BE2C (cell line): ENCODE data around the gene CDK6.

ENCODE experiments used
- DNase-seq: peaks from one replicate; pipeline ENCODE4 v3.0.0-alpha.2; 2020
- H3K27me3 ChIP-seq: fragments of 250-450 bp; sonication (Bioruptor Pico); 2 replicates; pipeline ENCODE4 v1.5.1; 2020; ENCODE audit warnings: mild to moderate bottlenecking
- H3K36me3 ChIP-seq: fragments of 250-450 bp; sonication (Bioruptor Pico); 2 replicates; pipeline ENCODE4 v1.5.1; 2020; ENCODE audit warnings: mild to moderate bottlenecking
- H3K4me1 ChIP-seq: fragments of 250-450 bp; sonication (Bioruptor Pico); 2 replicates; pipeline ENCODE4 v1.5.1; 2020
- H3K4me3 ChIP-seq: 2 replicates; pipeline ENCODE4 v1.5.1; 2011; ENCODE audit warnings: low read depth, low read length
- H3K9me3 ChIP-seq: fragments of 250-450 bp; sonication (Bioruptor Pico); 2 replicates; pipeline ENCODE4 v1.5.1; 2020
- CTCF ChIP-seq: IDR thresholded peaks from 2 replicates; pipeline ENCODE4 v1.5.1; 2012; ENCODE audit warnings: mild to moderate bottlenecking, low read depth, low read length

Gene CDK6

GRCh38 chr7:92843781-92844180 is 7.4 kb upstream of the CDK6 start:
- H3K4me1 ChIP-seq = no peaks in the 10 kb centered on the region
- peaks cover 83% of the 10 kb centered on the region for H3K27me3 ChIP-seq
- no peaks in the 10 kb centered on the region for H3K36me3 ChIP-seq
- no peak for TF ChIP-seq CTCF
- DNase-seq = no peak
- no peaks in the 10 kb centered on the region for H3K9me3 ChIP-seq
- H3K4me3 ChIP-seq = no peak overlapping the region

GRCh38 chr7:92843034-92843760 is 6.8 kb upstream of the CDK6 start:
- no peak overlapping the region for H3K4me3 ChIP-seq
- H3K27me3 ChIP-seq = peaks cover 87% of the 10 kb centered on the region
- DNase-seq = no peak
- no peaks in the 10 kb centered on the region for H3K36me3 ChIP-seq
- H3K4me1 ChIP-seq = no peaks in the 10 kb centered on the region
- no peaks in the 10 kb centered on the region for H3K9me3 ChIP-seq
- no peak for TF ChIP-seq CTCF

- no peak for DNase-seq
- H3K4me1 ChIP-seq = no peaks in the 10 kb centered on the region
Observed at GRCh38 chr7:92841192-92841591, 4.8 kb upstream of the CDK6 start.

GRCh38 chr7:92840316-92840715 is 3.9 kb upstream of the CDK6 start:
- Histone ChIP-seq H3K27me3 (peaks cover 82% of the 10 kb centered on the region), H3K4me3 (no peak overlapping the region), H3K4me1 (no peaks in the 10 kb centered on the region), H3K9me3 (no peaks in the 10 kb centered on the region), H3K36me3 (no peaks in the 10 kb centered on the region)
- no peak for DNase-seq
- no peak for TF ChIP-seq CTCF

More at GRCh38 chr7:92841192-92841591, 4.8 kb upstream of the CDK6 start:
- Histone ChIP-seq H3K27me3 (peaks cover 89% of the 10 kb centered on the region), H3K4me3 (no peak overlapping the region), H3K36me3 (no peaks in the 10 kb centered on the region), H3K9me3 (no peaks in the 10 kb centered on the region)
- no peak for TF ChIP-seq CTCF

- DNase-seq = no peak
- H3K4me3 ChIP-seq = no peak overlapping the region
- TF ChIP-seq CTCF = no peak
Observed at GRCh38 chr7:92839901-92840300, 3.5 kb upstream of the CDK6 start.

GRCh38 chr7:92838934-92839333 is 2.6 kb upstream of the CDK6 start:
- Histone ChIP-seq H3K27me3 (peaks cover 72% of the 10 kb centered on the region), H3K4me3 (no peak overlapping the region), H3K4me1 (no peaks in the 10 kb centered on the region), H3K9me3 (no peaks in the 10 kb centered on the region), H3K36me3 (no peaks in the 10 kb centered on the region; the same call in 1 of the 2 replicates)
- no peak for TF ChIP-seq CTCF
- no peak for DNase-seq

More at GRCh38 chr7:92839901-92840300, 3.5 kb upstream of the CDK6 start:
- no peaks in the 10 kb centered on the region for H3K36me3 ChIP-seq
- H3K4me1 ChIP-seq = no peaks in the 10 kb centered on the region
- no peaks in the 10 kb centered on the region for H3K9me3 ChIP-seq
- peaks cover 78% of the 10 kb centered on the region for H3K27me3 ChIP-seq
